ENCODE measurements around the gene SLC7A9.
"Not testable (repeated sequence)": the region's sequence is repeated elsewhere in the genome, so short reads cannot be mapped to it uniquely, and the experiment has no call there.

Gene SLC7A9

GRCh38 chr19:32787161-32787813 lies 82.3 kb downstream of the SLC7A9 start:
- DNase-seq: not testable (repeated sequence)

- not testable (repeated sequence) for DNase-seq
Measured at GRCh38 chr19:32782089-32782488, 87.5 kb downstream of the SLC7A9 start.

GRCh38 chr19:32781280-32781679 lies 88.3 kb downstream of the SLC7A9 start:
- DNase-seq: no peak

Data from inflammatory macrophage treated with lipopolysaccharide for 4 hours (primary cell).